ENCODE measurements around the gene IWS1.

Gene IWS1

GRCh38 chr2:127437781-127438726 is 88.2 kb downstream of the IWS1 start:
- H3K9ac ChIP-seq (ENCODE audit: low read depth, low read length), result no peak overlapping the region
- H3K9me3 ChIP-seq (ENCODE audit: control insufficient read depth, insufficient read depth, low read length), result no peaks in the 10 kb centered on the region
- no peaks in the 10 kb centered on the region for H3K4me1 ChIP-seq (ENCODE audit: control insufficient read depth, insufficient read depth, low read length)
- H3K36me3 ChIP-seq (ENCODE audit: control insufficient read depth, insufficient read depth, low read length), result no peaks in the 10 kb centered on the region
- no peaks in the 10 kb centered on the region for H3K27me3 ChIP-seq (ENCODE audit: control insufficient read depth, insufficient read depth, low read length)
- no peak overlapping the region for H3K4me3 ChIP-seq (ENCODE audit: low read depth, low read length)

GRCh38 chr2:127437056-127437455 is 89.2 kb downstream of the IWS1 start:
- Histone ChIP-seq H3K27me3 (ENCODE audit: control insufficient read depth, insufficient read depth, low read length) (no peaks in the 10 kb centered on the region), H3K36me3 (ENCODE audit: control insufficient read depth, insufficient read depth, low read length) (no peaks in the 10 kb centered on the region), H3K9me3 (ENCODE audit: control insufficient read depth, insufficient read depth, low read length) (no peaks in the 10 kb centered on the region), H3K4me1 (ENCODE audit: control insufficient read depth, insufficient read depth, low read length) (no peaks in the 10 kb centered on the region), H3K4me3 (ENCODE audit: low read depth, low read length) (no peak overlapping the region), H3K9ac (ENCODE audit: low read depth, low read length) (no peak overlapping the region)

- no peaks in the 10 kb centered on the region for H3K4me1 ChIP-seq (ENCODE audit: control insufficient read depth, insufficient read depth, low read length)
- H3K36me3 ChIP-seq (ENCODE audit: control insufficient read depth, insufficient read depth, low read length), result no peaks in the 10 kb centered on the region
- H3K9ac ChIP-seq (ENCODE audit: low read depth, low read length), result no peak overlapping the region
- H3K4me3 ChIP-seq (ENCODE audit: low read depth, low read length), result no peak overlapping the region
- H3K9me3 ChIP-seq (ENCODE audit: control insufficient read depth, insufficient read depth, low read length), result no peaks in the 10 kb centered on the region
- no peaks in the 10 kb centered on the region for H3K27me3 ChIP-seq (ENCODE audit: control insufficient read depth, insufficient read depth, low read length)
Measured at GRCh38 chr2:127434515-127434914, 91.8 kb downstream of the IWS1 start.

- no peaks in the 10 kb centered on the region for H3K9me3 ChIP-seq (ENCODE audit: control insufficient read depth, insufficient read depth, low read length)
- H3K4me1 ChIP-seq (ENCODE audit: control insufficient read depth, insufficient read depth, low read length), result no peaks in the 10 kb centered on the region
- H3K36me3 ChIP-seq (ENCODE audit: control insufficient read depth, insufficient read depth, low read length), result no peaks in the 10 kb centered on the region
- no peaks in the 10 kb centered on the region for H3K27me3 ChIP-seq (ENCODE audit: control insufficient read depth, insufficient read depth, low read length)
- no peak overlapping the region for H3K4me3 ChIP-seq (ENCODE audit: low read depth, low read length)
- no peak overlapping the region for H3K9ac ChIP-seq (ENCODE audit: low read depth, low read length)
Measured at GRCh38 chr2:127431408-127432023, 94.8 kb downstream of the IWS1 start.

Data from iPS-15b (cell line).